Loucy (cell line): ENCODE measurements around the gene GLYATL1B.
"Not testable (repeated sequence)": the region's sequence is repeated elsewhere in the genome, so short reads cannot be mapped to it uniquely, and the experiment has no call there.

Experiments
- H2AFZ ChIP-seq: fragments of 200-600 bp; sonication (generic); 2 replicates; pipeline ENCODE4 v1.6.0; 2016; ENCODE audit warnings: antibody characterized with exemption, mild to moderate bottlenecking, low read length, moderate library complexity
- H3F3A ChIP-seq: fragments of 200-600 bp; 2 replicates; pipeline ENCODE4 v1.6.0; 2016; ENCODE audit warnings: antibody characterized with exemption, low read depth, mild to moderate bottlenecking
- H3K27me3 ChIP-seq: fragments of 200-600 bp; sonication (generic); 2 replicates; pipeline ENCODE4 v1.6.1; 2014; ENCODE audit warnings: low read length, mild to moderate bottlenecking; ENCODE audit not compliant: insufficient read depth, poor library complexity, severe bottlenecking
- H3K36me3 ChIP-seq: fragments of 200-600 bp; sonication (generic); 2 replicates; pipeline ENCODE4 v1.6.1; 2016; ENCODE audit warnings: low read length; ENCODE audit not compliant: insufficient read depth
- H3K4me1 ChIP-seq: fragments of 200-600 bp; sonication (generic); 2 replicates; pipeline ENCODE4 v1.5.1; 2014; ENCODE audit warnings: low read length, mild to moderate bottlenecking; ENCODE audit not compliant: insufficient read depth, poor library complexity, severe bottlenecking
- H3K4me2 ChIP-seq: fragments of 200-600 bp; sonication (generic); 2 replicates; pipeline ENCODE4 v1.6.0; 2014; ENCODE audit warnings: antibody characterized with exemption, low read length, low read depth, mild to moderate bottlenecking; ENCODE audit not compliant: poor library complexity, severe bottlenecking
- H3K4me3 ChIP-seq: fragments of 200-600 bp; sonication (generic); 2 replicates; pipeline ENCODE4 v1.5.1; 2014; ENCODE audit warnings: low read length, mild to moderate bottlenecking, mixed read lengths; ENCODE audit not compliant: poor library complexity, severe bottlenecking
- H3K79me2 ChIP-seq: fragments of 200-600 bp; sonication (generic); 2 replicates; pipeline ENCODE4 v1.6.1; 2014; ENCODE audit warnings: low read length; ENCODE audit not compliant: insufficient read depth
- H3K9ac ChIP-seq: fragments of 200-600 bp; sonication (generic); 2 replicates; pipeline ENCODE4 v1.6.0; 2014; ENCODE audit warnings: mild to moderate bottlenecking, low read depth, low read length, moderate library complexity; ENCODE audit not compliant: poor library complexity, severe bottlenecking
- H3K9me2 ChIP-seq: fragments of 200-600 bp; sonication (generic); replicated peaks from 2 replicates; pipeline ENCODE4 v1.6.1; 2016; ENCODE audit warnings: low read depth, low read length, mixed read lengths
- H3K9me3 ChIP-seq: fragments of 200-600 bp; sonication (generic); 2 replicates; pipeline ENCODE4 v1.6.1; 2014; ENCODE audit warnings: mild to moderate bottlenecking, antibody characterized with exemption, low read length, low read depth; ENCODE audit not compliant: insufficient read depth
- H4K20me1 ChIP-seq: fragments of 200-600 bp; sonication (generic); 2 replicates; pipeline ENCODE4 v1.6.0; 2014; ENCODE audit warnings: antibody characterized with exemption, low read length, mild to moderate bottlenecking; ENCODE audit not compliant: insufficient read depth, poor library complexity, severe bottlenecking
- EZH2phosphoT487 ChIP-seq: fragments of 200-600 bp; IDR thresholded peaks from 2 replicates; pipeline ENCODE4 v1.6.1; 2018; ENCODE audit warnings: antibody characterized with exemption, mild to moderate bottlenecking, moderate library complexity, borderline replicate concordance
- TF ChIP-seq, protein P1 (sequence below): fragments of 200-600 bp; sonication (generic); conservative IDR thresholded peaks from 2 replicates; pipeline ENCODE4 v1.5.1; 2014; ENCODE audit warnings: mild to moderate bottlenecking, antibody characterized with exemption, low read length

The GLYATL1B gene

GRCh38 chr11:59106363-59107336 lies 20.5 kb downstream of the GLYATL1B start, which contains the start of gene FAM111B:
TSS of gene FAM111B (plus strand) at chr11:59107237. CDS start at chr11:59109626, 2,389 bp downstream.
- Histone ChIP-seq H3K4me3 (peak within 1 kb of the TSS; percentile 89), H2AFZ (peak within 1 kb of the TSS; percentile 96), H4K20me1 (peaks cover 3% of the 10 kb centered on the region), H3F3A (no peaks in the 10 kb centered on the region), H3K4me1 (peaks cover 51% of the 10 kb centered on the region), H3K9ac (peak within 1 kb of the TSS; percentile 84), H3K27me3 (no peaks in the 10 kb centered on the region), H3K9me2 (no peaks in the 10 kb centered on the region), H3K9me3 (no peaks in the 10 kb centered on the region), H3K4me2 (peak within 1 kb of the TSS; percentile 91), H3K36me3 (no peaks in the 10 kb centered on the region), H3K79me2 (peaks cover 58% of the 10 kb centered on the region)
- TF ChIP-seq, protein P1, sequence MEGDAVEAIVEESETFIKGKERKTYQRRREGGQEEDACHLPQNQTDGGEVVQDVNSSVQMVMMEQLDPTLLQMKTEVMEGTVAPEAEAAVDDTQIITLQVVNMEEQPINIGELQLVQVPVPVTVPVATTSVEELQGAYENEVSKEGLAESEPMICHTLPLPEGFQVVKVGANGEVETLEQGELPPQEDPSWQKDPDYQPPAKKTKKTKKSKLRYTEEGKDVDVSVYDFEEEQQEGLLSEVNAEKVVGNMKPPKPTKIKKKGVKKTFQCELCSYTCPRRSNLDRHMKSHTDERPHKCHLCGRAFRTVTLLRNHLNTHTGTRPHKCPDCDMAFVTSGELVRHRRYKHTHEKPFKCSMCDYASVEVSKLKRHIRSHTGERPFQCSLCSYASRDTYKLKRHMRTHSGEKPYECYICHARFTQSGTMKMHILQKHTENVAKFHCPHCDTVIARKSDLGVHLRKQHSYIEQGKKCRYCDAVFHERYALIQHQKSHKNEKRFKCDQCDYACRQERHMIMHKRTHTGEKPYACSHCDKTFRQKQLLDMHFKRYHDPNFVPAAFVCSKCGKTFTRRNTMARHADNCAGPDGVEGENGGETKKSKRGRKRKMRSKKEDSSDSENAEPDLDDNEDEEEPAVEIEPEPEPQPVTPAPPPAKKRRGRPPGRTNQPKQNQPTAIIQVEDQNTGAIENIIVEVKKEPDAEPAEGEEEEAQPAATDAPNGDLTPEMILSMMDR, result no peak
- no peak for TF ChIP-seq EZH2phosphoT487

DNA sequence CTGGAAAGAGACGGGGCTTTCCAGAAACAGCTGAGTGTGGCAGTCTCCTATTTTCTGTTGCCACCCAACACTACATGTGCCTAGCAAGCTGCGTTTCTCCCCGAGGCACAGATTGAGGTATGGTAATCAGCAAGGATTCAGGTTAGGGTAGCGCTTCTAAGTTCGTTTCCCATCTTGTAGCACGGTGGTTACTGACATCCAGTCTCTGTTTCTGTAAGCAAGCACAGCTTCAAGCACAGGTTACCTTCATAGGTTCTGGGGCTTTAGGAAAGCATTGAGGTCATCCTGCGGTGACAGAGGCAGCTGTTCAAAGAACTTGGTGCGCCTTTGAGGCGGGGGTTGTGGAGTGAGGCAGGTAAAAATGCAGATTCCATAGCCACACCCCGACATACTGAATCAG lies 21.6 kb downstream of the GLYATL1B start:
- H3K9me3 ChIP-seq, H3K9me2 ChIP-seq, H3K27me3 ChIP-seq, H3F3A ChIP-seq, H3K36me3 ChIP-seq, H4K20me1 ChIP-seq: not testable (repeated sequence)
- H3K4me3 ChIP-seq, result peak overlapping the region; percentile 89
- peak overlapping the region; percentile 91 for H3K4me2 ChIP-seq
- H2AFZ ChIP-seq, result peak overlapping the region; percentile 88
- peaks cover 60% of the 10 kb centered on the region for H3K4me1 ChIP-seq
- peaks cover 68% of the 10 kb centered on the region for H3K79me2 ChIP-seq
- H3K9ac ChIP-seq, result peak overlapping the region; percentile 84

DNA sequence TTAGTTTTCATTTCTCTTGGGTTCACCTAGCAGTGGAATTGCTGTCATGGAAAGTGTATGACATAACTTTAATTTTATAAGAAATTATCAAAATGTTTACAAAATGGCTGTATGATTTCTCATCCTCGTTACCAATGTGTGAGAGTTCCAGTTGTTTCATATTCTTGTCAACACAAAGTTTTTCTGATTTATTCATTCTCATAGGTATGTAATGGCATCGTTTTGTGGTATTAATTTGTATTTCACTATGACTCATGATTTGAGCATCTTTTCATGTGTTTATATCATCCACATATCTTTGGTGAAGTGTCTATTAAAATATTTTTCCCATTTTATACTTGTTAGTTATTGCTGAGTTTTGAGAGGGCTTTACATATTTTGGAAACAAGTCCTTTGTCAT lies 26.4 kb downstream of the GLYATL1B start:
- no peaks in the 10 kb centered on the region for H3K27me3 ChIP-seq
- no peak overlapping the region for H2AFZ ChIP-seq
- peaks cover 7% of the 10 kb centered on the region; the same call in 1 of the 2 replicates for H3K36me3 ChIP-seq
- no peaks in the 10 kb centered on the region for H3K9me2 ChIP-seq
- H3K9ac ChIP-seq, result no peak overlapping the region
- peaks cover 73% of the 10 kb centered on the region for H3K79me2 ChIP-seq
- H3K4me2 ChIP-seq, result peak overlapping the region; percentile 91
- peaks cover 2% of the 10 kb centered on the region; the same call in 1 of the 2 replicates for H3K9me3 ChIP-seq
- TF ChIP-seq EZH2phosphoT487, result no peak
- TF ChIP-seq, protein P1, result no peak
- H3K4me3 ChIP-seq, result no peak overlapping the region
- H4K20me1 ChIP-seq, result peaks cover 3% of the 10 kb centered on the region
- no peaks in the 10 kb centered on the region for H3F3A ChIP-seq
- H3K4me1 ChIP-seq, result peaks cover 52% of the 10 kb centered on the region
